Activated naive CD4-positive, alpha-beta T cell treated with anti-CD3 and anti-CD28 coated beads, Interleukin-2, amount 10 ng/mL, durations not matched to agents 7 days and 5 days (primary cell): ENCODE results near the gene SLC26A2.
A peak's percentile ranks its signal among the peaks of the same experiment; 100 is the strongest.

Experiments used
- CTCF ChIA-PET: fragments of 350-600 bp; sonication (Branson Sonifier 250); formaldehyde crosslinking; loops from one replicate; lab custom pipeline; 2021; ENCODE audit warnings: antibody characterized with exemption; lab: Charles Lee
- DNase-seq: peaks from one replicate; pipeline ENCODE4 v3.0.0-alpha.2; 2020
- H3K27ac Mint-ChIP-seq: one replicate; pipeline ENCODE4 v1.8.0; 2021; ENCODE audit warnings: mild to moderate bottlenecking, moderate library complexity, mixed read lengths
- H3K27me3 Mint-ChIP-seq: one replicate; pipeline ENCODE4 v1.8.0; 2021; ENCODE audit warnings: mild to moderate bottlenecking, mixed read lengths
- H3K36me3 Mint-ChIP-seq: one replicate; pipeline ENCODE4 v1.8.0; 2021; ENCODE audit warnings: mixed read lengths
- H3K4me1 Mint-ChIP-seq: one replicate; pipeline ENCODE4 v1.8.0; 2021; ENCODE audit warnings: mixed read lengths
- H3K4me3 Mint-ChIP-seq: one replicate; pipeline ENCODE4 v1.8.0; 2021; ENCODE audit warnings: mild to moderate bottlenecking, moderate library complexity, mixed read lengths
- H3K9me3 Mint-ChIP-seq: one replicate; pipeline ENCODE4 v1.8.0; 2021; ENCODE audit warnings: mixed read lengths

Gene SLC26A2

GRCh38 chr5:149960272-149961185, at the start of gene SLC26A2:
Gene SLC26A2, plus strand, starts transcription at chr5:149960758. Its CDS starts 16,895 bp downstream, at chr5:149977653.
- no peaks in the 10 kb centered on the region for H3K27me3 Mint-ChIP-seq
- peak; percentile 97 for DNase-seq
- peaks cover 3% of the 10 kb centered on the region for H3K9me3 Mint-ChIP-seq
- peaks cover 32% of the 10 kb centered on the region for H3K4me1 Mint-ChIP-seq
- CTCF ChIA-PET: interaction anchor here (1.1 to 6.6 kb wide), 15 partner anchors 12 to 344 kb away, joined by 3 to 180 read pairs (median 6); partner anchors contain the start of genes PPARGC1B and TIGD6
- H3K36me3 Mint-ChIP-seq: peaks cover 5% of the 10 kb centered on the region
- peak within 1 kb of the TSS; percentile 95 for H3K27ac Mint-ChIP-seq
- H3K4me3 Mint-ChIP-seq: peak within 1 kb of the TSS; percentile 80

DNA sequence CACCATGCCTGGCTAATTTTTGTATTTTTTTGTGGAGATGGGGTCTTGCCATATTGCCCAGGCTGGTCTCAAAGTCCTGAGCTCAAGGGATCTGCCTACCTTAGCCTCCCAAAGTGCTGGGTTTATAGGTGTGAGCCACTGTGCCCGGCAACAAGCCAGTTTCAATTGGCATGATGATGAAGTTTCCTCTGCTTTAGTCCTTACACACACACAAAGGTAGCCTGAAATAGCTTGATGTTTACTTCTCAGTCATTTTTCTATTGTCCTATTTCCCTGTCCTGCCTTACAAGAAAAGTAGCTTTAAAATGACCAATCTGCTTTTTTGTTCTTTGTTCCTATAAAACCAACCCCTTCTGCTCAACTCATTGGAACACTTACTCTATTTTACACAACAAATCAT, 49.5 kb upstream of the SLC26A2 start:
- Mint-ChIP-seq H3K27ac (no peak overlapping the region), H3K36me3 (no peaks in the 10 kb centered on the region), H3K9me3 (no peaks in the 10 kb centered on the region), H3K27me3 (peaks cover 15% of the 10 kb centered on the region), H3K4me3 (no peak overlapping the region), H3K4me1 (no peaks in the 10 kb centered on the region)
- CTCF ChIA-PET: interaction anchor here (0.6 kb wide), 2 partner anchors 8 to 91 kb away, joined by 3 read pairs; no protein-coding TSS in a partner anchor
- DNase-seq: no peak

GRCh38 chr5:149912226-149912871, 48.2 kb upstream of the SLC26A2 start:
- CTCF ChIA-PET: interaction anchor here (1.1 to 1.9 kb wide), 2 partner anchors 78 to 81 kb away, joined by 3 to 4 read pairs; no protein-coding TSS in a partner anchor
- Mint-ChIP-seq H3K4me3 (no peak overlapping the region), H3K4me1 (no peaks in the 10 kb centered on the region)

GRCh38 chr5:149913436-149914419, 46.8 kb upstream of the SLC26A2 start:
- CTCF ChIA-PET: interaction anchor here (1.9 kb wide), 1 partner anchor 79 kb away, joined by 4 read pairs; no protein-coding TSS in a partner anchor
- Mint-ChIP-seq H3K4me1 (no peaks in the 10 kb centered on the region), H3K27ac (no peak overlapping the region), H3K9me3 (no peaks in the 10 kb centered on the region), H3K36me3 (no peaks in the 10 kb centered on the region), H3K27me3 (peaks cover 13% of the 10 kb centered on the region), H3K4me3 (no peak overlapping the region)
- DNase-seq: no peak

More at GRCh38 chr5:149912226-149912871, 48.2 kb upstream of the SLC26A2 start:
- DNase-seq: no peak
- H3K36me3 Mint-ChIP-seq: no peaks in the 10 kb centered on the region
- peaks cover 12% of the 10 kb centered on the region for H3K27me3 Mint-ChIP-seq
- no peaks in the 10 kb centered on the region for H3K9me3 Mint-ChIP-seq
- H3K27ac Mint-ChIP-seq: no peak overlapping the region

DNA sequence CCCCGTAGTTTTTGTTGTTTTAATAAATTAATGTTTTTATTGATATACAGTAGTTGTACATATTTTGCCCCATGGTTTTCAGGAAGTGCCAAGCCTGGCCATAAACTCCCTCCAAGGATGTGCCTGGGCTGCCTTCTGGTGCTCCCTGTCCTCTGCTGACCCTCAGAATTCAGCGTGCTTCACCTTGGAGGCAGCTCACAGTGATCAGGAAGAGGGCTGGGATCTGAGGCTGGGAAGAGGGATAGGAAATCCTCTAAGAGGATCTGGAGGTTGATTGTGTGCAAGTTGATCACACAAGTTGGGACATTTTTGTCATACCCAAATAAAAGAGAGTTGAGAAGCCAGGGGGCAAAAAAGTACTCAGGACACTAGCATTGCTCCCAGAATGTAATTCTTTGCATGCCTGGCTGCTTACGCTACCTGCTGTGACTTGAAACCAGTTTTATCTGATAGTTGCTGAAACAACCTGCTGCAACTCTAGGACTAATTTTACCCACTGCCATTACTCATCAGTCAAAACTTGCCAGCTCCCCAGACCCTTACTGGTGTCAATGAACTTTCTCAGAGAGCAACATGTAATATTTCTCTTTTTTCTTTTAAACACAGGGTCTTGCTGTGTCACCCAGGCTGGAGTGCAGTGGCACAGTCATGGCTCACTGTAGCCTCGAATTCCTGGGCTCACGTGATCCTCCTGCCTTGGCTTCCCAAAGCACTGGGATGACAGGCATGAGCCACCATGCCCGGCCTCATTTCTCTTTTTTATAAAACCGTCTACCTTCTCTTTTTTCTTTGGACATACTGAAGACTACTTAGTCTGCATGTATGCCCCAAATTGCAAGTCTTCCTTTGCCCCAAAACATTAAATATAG, 44.9 kb upstream of the SLC26A2 start:
- Mint-ChIP-seq H3K4me3 (no peak overlapping the region), H3K27ac (no peak overlapping the region), H3K4me1 (no peaks in the 10 kb centered on the region), H3K36me3 (no peaks in the 10 kb centered on the region), H3K9me3 (no peaks in the 10 kb centered on the region), H3K27me3 (peaks cover 11% of the 10 kb centered on the region)
- CTCF ChIA-PET: interaction anchor here (0.6 kb wide), 1 partner anchor 44 kb away, joined by 3 read pairs; no protein-coding TSS in a partner anchor
- DNase-seq: no peak

DNA sequence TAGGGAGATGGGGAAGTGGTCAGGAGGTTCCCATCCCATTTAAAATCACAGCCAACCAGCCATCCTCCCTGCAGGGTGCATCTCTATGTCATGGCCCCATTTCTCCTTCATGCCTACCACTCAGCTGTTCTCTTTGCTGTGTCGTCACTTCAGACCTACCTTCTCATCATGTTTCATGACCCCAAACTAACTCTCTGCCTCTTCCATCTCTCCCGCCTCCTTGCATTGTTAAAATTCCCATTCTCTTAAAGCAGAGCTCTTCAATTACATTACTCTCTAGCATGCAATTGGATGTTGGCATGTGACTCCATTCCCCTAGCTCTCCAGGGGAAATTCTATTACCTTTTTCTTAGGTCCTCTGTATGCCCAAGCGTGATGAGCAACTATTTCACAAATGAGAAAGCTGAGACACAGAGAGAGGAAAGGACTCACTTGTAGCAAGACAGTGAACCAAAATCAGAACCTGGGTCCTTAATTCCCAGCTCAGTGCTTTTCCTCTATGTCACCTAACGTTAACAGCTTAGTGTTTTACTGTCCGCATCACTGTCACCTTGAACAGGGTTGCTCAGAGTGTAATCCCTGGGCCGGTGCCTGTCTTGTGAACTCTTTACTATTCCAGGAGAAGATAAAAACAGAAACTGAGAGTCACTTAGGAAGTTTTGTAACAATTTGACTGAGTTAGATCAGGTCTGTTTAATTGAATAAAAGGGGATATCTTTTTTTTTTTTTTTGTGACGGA, 44.1 kb upstream of the SLC26A2 start:
- Mint-ChIP-seq H3K27me3 (peaks cover 14% of the 10 kb centered on the region), H3K27ac (no peak overlapping the region), H3K4me1 (no peaks in the 10 kb centered on the region), H3K4me3 (no peak overlapping the region), H3K9me3 (no peaks in the 10 kb centered on the region), H3K36me3 (no peaks in the 10 kb centered on the region)
- CTCF ChIA-PET: interaction anchor here (0.8 kb wide), 1 partner anchor 64 kb away, joined by 3 read pairs; no protein-coding TSS in a partner anchor
- DNase-seq: no peak

DNA sequence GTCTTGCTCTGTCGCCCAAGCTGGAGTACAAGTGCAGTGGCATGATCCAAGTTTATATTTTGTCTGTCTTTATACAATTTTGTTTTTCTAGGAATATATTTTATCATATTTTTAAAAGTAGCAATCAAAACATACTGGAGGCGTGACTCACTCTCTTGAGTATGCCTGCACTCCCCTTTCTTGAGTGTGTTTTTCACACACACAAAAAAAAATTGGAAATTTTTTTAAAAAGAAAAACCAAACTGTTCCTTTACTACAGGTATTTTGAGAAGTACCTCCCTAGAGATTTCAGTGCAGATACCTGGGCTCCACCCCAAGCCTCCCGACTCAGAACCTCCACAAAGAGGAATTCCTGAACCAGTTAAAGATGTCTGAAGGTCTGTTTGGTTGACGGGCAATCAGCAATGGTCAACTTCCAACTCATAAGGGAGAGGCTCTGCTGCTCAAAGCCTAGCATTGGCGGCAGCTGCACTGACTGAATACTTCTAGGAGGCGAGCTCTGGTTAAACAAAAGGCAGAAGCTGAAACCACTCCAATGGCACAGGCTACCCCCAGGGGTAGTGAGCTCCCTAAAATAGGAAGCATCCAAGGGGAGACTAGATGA, 43.4 kb upstream of the SLC26A2 start:
- DNase-seq: no peak
- Mint-ChIP-seq H3K36me3 (no peaks in the 10 kb centered on the region), H3K4me1 (no peaks in the 10 kb centered on the region), H3K4me3 (no peak overlapping the region), H3K27ac (no peak overlapping the region), H3K27me3 (peaks cover 14% of the 10 kb centered on the region), H3K9me3 (no peaks in the 10 kb centered on the region)
- CTCF ChIA-PET: interaction anchor here (0.8 kb wide), 1 partner anchor 64 kb away, joined by 3 read pairs; no protein-coding TSS in a partner anchor

DNA sequence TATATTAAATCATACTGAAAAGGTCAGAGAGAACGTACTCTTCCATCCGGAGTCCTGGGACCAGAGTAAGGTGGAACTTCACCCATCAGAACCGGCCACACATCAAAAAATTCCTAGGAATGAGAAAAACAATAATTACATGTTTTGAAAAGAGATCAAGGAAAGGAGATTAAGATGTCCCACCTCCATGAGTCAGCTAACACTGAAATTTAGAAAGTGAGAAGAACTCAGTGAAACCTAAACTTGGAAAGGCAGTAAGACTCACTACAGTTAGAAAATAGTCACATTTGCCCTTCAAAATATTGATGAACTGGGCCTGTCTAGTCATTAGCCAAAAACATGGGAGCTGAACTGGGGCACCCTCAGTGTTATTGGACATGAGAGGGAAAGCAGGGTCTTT, 39.0 kb upstream of the SLC26A2 start:
- no peak overlapping the region for H3K4me3 Mint-ChIP-seq
- no peak overlapping the region for H3K27ac Mint-ChIP-seq
- DNase-seq: no peak
- no peaks in the 10 kb centered on the region for H3K9me3 Mint-ChIP-seq
- peaks cover 11% of the 10 kb centered on the region for H3K27me3 Mint-ChIP-seq
- CTCF ChIA-PET: no interaction called here
- no peaks in the 10 kb centered on the region for H3K36me3 Mint-ChIP-seq
- no peaks in the 10 kb centered on the region for H3K4me1 Mint-ChIP-seq

DNA sequence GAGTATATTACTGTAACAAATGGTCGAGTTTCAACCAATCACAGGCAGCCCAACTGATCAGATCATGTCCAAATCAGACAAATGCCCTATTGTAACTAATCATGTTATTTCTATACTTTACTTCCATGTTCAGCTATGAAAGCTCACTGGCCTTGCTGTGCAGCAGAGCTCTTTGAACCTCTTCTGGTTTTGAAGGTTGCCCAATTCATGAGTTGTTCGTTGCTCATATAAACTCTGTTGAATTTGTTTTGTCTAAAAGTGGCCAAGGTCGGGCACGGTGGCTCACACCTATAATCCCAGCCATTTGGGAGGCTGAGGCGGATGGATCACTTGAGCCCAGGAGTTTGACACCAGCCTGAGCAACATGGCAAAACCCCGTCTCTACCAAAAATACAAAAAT, 37.6 kb upstream of the SLC26A2 start:
- H3K27ac Mint-ChIP-seq: no peak overlapping the region

DNA sequence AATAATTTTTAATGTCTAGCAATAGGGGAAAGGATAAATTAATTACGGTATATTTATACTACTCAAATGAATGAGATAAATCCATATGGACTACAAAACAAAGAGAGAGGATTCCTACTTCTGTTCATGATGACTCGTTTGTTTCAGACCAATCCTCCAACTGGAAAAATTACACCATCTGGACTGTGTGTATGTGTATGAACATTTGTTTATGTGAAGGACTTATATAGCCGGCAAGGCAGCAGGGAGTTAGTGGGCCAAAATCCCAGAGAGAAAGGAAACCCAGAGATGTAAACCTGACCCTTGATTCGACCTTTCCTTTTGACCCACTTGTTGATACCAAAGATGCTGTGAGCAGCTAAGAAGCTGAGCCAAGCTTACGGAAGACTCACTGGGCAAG, 36.1 kb upstream of the SLC26A2 start:
- Mint-ChIP-seq H3K4me1 (no peaks in the 10 kb centered on the region), H3K4me3 (no peak overlapping the region), H3K27me3 (peaks cover 4% of the 10 kb centered on the region), H3K36me3 (no peaks in the 10 kb centered on the region), H3K9me3 (no peaks in the 10 kb centered on the region), H3K27ac (no peak overlapping the region)
- no peak for DNase-seq
- CTCF ChIA-PET: no interaction called here

More for the DNA sequence above, 37.6 kb upstream of the SLC26A2 start:
- H3K4me3 Mint-ChIP-seq: no peak overlapping the region
- H3K4me1 Mint-ChIP-seq: no peaks in the 10 kb centered on the region
- CTCF ChIA-PET: no interaction called here
- H3K36me3 Mint-ChIP-seq: no peaks in the 10 kb centered on the region
- peaks cover 11% of the 10 kb centered on the region for H3K27me3 Mint-ChIP-seq
- H3K9me3 Mint-ChIP-seq: no peaks in the 10 kb centered on the region
- no peak for DNase-seq

DNA sequence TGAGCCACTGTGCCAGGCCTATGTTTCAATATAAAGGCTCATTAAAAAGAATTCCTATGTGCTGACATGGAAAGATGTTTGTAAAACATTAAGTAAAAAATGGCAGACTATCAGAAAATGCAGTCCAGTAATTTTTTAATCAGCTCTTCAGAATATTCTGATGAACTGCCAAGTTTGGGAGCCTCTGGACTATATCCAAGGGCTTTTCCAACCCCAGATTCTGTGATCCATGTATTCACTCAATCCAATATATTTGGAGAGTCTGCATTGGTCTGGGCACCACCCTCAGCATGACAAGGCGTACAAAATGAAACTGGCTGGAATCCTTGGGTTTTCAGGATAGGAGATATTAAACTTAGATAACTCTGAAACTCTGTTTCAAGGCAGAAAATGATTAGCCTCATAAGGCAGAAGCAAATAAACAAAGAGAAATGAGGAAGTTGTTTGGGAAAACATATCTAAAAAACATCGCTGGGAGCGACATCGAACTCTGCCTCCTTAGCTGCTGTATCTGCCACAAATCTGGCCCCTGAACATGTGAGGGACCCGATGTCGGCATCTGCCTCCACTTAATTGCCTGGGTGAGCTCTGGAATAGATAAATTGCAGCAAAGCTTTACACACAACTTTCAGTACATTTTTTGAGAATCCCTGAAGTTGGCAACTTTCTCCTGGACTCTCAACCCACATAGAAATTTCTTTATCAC, 30.4 kb upstream of the SLC26A2 start:
- Mint-ChIP-seq H3K4me1 (no peaks in the 10 kb centered on the region), H3K36me3 (no peaks in the 10 kb centered on the region), H3K27me3 (peaks cover 18% of the 10 kb centered on the region), H3K4me3 (no peak overlapping the region), H3K27ac (no peak overlapping the region), H3K9me3 (no peaks in the 10 kb centered on the region)
- CTCF ChIA-PET: no interaction called here
- no peak for DNase-seq
